Activated T-helper 9 cell treated with anti-CD3 and anti-CD28 coated beads, Interleukin-2, amount 50 U/mL, for 16 hours (primary cell): Measurements from ENCODE around the gene IRS2.

Source experiments
- DNase-seq: peaks from one replicate; pipeline ENCODE4 v3.0.0-alpha.2; 2020; ENCODE audit warnings: low read depth

The IRS2 gene

GRCh38 chr13:109728791-109729731 is 57.3 kb downstream of the IRS2 start:
- no peak for DNase-seq

DNA sequence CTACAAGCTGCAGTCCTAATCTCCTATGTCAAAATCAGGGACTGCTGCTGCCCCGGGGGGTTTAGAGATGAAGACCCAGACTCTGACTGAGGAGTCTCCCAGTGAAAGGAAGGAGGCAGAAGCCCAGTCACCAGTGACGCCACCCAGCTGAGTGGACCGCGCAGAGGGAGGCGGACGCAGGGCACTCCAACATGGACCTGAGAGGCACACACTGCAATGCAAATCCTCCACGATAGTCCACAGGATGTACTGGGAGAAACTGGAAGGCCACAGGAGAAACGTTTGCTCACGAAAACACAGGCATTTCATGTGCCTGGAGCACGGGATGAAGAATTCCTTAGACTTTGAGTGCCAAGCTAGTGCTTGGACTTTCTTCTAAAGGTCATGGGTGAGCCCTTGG is 58.3 kb downstream of the IRS2 start:
- DNase-seq = no peak

DNA sequence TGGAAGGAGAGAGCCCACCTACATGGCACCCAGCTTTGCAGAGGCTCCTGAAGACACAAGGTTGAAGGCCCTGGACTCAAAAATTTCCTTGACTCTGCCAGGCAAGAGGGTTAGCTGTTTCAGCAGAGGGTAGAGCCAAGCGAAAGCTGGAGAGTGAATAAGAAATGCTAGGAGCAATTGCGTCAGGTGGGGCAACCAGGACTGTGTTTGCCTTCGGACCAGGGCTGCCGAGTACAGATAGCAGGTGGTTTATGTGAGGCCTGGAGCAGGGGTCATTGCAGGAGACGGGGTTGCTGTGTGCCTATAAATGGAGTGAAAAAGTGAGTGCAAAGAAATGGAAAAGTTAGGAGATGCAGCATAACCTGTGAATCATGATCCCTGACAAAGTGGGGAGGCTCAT is 59.1 kb downstream of the IRS2 start:
- no peak for DNase-seq

DNA sequence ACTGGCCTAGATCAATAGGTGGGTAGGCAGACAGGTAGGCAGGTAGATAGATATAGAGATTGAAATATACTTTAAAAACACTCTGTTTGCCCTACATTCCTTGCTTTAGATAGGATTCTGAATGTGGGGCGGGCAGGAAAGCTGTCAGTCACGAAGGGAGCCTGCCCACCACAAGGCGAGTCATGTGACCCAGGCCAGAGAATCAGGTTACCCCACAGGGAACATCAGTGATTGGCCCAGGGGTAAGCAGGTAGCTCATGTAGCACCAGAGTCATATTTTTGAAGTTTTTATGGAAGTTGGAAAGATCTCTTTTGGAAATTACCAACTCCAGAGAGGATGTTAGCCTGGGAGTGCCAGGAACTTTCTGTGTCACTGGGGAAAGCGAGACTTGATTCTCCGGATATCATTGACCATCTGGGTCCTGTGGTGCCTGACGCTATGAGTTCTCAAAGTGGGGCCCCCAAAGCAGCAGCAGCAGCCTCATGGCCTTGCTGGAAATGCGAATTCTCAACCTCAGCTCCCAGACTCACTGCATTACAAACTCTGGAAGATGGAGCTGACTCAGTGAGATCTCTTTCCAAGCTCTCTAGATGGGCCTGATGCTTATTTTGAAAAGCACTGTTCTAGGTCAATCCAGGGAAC is 60.3 kb downstream of the IRS2 start:
- DNase-seq = no peak

GRCh38 chr13:109725297-109725696 is 61.1 kb downstream of the IRS2 start:
- no peak for DNase-seq

DNA sequence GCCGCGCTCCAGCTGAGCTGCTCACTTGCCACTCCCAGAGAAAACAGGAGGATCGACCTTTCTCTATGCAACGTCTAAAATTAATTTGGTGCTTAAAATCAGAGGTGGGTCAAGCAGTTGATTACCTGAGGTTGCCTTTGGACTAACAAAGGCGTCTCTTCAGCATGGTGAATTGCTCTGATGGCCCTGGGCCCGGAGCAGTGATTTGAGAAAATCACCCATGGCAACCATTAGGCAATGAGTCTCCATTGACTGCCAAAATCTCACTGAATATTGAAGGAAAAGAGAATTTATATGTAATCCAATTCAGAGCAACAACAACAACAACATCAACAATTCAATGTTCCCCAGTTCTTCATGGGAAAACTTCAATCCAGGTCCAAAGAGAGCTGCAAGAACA is 61.8 kb downstream of the IRS2 start:
- no peak for DNase-seq

DNA sequence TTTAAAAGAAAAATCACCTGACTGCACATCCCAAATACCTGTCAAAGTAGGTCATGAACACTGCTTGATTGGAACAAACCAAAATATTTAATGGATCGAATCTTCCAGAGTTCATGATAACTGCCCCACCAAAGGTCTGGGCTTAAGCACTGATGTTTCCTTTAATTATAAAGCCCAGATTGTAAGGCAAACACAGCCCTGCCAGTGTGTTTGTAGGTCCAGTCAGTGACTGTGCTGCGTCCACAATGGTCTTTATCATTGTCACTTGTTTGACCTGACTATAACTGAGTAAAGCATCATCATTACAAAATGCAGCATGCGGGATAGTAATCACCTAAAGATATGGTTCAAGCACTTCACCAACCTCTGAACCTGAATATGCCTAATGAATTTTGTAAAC is 63.3 kb downstream of the IRS2 start:
- DNase-seq = no peak

DNA sequence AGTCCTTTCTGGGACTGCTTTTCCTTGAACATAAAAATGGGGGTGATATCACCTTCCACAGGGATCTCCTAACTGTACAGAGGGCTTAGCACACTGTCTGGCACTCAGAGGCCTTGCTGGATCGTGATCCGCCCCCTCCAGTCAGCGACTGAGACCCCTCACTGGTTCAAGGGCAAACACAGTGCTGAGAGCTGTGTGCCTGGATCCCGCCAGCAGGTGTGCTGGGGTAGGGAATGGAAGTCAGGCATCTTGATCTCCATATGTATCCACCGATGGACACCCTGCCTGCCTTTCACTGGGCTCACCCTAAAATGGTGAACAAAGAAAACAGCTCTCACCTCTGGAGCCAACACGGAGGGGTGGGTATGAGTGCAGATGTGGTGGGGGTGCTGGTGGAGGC is 64.3 kb downstream of the IRS2 start:
- no peak for DNase-seq

- DNase-seq = no peak
Observed at GRCh38 chr13:109720758-109721184, 65.6 kb downstream of the IRS2 start.

- DNase-seq = no peak
Observed at GRCh38 chr13:109719962-109720646, 66.3 kb downstream of the IRS2 start.

DNA sequence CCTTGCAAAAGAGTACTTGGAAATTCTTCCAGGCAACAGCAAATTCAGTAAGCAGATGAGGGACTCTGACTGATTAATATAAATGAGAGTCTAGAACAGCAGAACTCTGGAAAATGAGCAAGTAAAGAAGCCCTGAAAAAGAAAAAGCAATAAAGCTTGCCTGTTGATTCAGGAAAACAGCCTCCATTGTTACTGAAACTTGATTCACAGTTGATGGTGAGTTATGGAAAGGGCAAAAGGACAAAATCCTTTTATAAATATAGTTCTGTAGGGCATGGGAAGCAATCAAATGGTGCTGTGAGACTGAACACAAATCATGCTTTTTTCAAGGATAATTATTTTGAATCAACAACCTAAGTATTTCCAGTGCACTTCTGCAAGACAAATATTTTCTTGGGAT is 67.7 kb downstream of the IRS2 start:
- no peak for DNase-seq

DNA sequence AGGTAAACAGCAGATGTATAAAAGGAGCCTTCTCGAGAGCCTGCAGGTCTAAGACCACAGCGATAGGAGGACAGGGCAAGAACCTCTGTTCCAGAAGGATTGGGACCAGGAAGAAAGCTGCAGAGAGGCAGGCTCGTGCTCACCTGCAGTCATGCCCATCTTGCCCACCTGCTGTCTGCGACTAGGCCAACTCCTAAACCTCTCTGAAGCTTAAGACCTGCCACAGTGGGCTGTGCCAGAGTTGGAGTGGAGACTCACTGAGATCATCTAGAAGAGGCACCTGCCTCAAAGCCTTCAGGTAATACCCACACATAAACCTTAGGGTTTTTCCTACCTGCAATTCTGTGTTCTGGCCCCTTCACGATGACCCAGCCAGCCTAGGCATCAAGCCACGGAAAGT is 68.7 kb downstream of the IRS2 start:
- no peak for DNase-seq

DNA sequence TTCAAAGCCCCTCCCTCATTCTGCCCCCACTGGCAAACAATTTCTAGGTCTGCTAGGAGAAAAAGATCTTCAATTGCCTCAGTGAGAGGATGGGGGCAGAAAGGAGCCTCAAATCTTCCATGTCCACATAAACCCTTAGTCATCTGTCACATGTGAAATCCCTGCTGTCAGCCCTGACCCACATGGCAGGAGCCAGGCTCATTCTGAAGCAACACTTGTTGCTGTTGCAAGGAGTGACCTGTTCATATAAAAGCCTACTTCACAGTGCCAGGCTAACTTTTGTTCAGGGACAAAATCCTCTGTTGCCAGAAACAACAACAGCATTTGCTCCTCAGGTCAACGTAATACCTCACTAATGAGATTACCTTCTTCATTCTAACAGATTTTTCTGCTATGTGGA is 70.5 kb downstream of the IRS2 start:
- DNase-seq = no peak

DNA sequence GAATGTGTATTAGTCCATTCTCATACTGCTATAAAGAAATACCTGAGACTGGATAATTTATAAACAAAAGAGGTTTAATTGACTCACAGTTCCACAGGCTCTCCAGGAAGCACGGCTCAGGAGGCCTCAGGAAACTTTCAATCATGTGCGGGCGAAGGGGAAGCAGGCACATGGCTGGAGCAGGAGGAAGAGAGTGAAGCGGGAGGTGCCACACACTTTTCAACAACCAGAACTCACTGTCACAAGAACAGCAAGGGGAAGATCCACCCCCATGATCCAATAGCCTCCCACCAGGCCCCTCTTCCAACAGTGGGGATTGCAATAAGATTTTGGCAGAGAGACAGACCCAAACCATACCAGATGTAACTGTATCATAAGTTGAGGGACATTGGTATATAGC is 72.7 kb downstream of the IRS2 start:
- no peak for DNase-seq

- DNase-seq = no peak
Observed at GRCh38 chr13:109712124-109712722, 74.2 kb downstream of the IRS2 start.

- no peak for DNase-seq
Observed at GRCh38 chr13:109707742-109708617, 78.4 kb downstream of the IRS2 start.

DNA sequence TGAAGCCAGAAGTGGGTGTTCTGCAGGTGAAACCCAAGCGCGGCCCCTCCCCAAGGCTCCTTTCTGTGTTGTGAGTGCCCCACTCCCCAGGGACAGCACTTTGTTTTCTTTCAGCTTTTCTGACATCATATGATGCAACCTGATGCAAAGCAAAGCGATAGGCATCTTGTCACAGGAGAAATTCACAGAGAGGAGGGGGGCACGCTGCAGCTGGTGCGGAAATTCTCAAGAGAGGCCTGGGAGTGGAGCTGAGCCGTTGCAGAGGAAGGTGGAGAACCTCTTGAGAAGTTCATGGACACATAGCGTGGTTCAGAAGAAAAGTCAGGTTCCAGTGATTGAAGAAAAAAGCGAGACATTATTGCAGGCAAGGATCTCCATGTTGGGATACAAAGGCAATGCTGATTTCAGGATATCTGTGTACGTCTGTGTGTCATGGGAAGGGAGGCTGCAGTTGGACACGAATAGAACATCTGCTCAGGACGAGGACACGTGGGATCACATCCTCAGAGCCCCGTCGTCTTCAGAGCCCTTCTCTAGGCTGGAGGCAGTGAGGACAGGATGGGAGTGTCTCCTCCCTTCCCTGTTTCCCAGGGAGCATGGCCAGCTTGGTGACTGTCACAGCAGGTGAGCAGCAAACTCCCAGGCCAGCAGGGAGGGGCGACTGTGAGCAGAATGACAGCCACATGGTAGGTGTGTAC is 79.2 kb downstream of the IRS2 start:
- no peak for DNase-seq

- DNase-seq = no peak
Observed at GRCh38 chr13:109706015-109706715, 80.2 kb downstream of the IRS2 start.

GRCh38 chr13:109704771-109705635 is 81.4 kb downstream of the IRS2 start:
- DNase-seq = no peak
